Stimulated activated CD4-positive, alpha-beta T cell treated with anti-CD3 and anti-CD28 coated beads, Interleukin-4, amount 100 ng/mL, for 48 hours (primary cell): ENCODE measurements around the gene ABCF2.

Experiments used
- DNase-seq, 2 donors: peaks; one replicate each; pipeline ENCODE4 v3.0.0-alpha.2; 2020; ENCODE audit warnings: low read depth in 2 of 2

ABCF2 gene

GRCh38 chr7:151242159-151243044 lies 15.4 kb upstream of the ABCF2 start:
- DNase-seq, result no peak

GRCh38 chr7:151241755-151242096 lies 14.7 kb upstream of the ABCF2 start:
- no peak for DNase-seq

- DNase-seq, result no peak
Measured at GRCh38 chr7:151240942-151241754, 14.1 kb upstream of the ABCF2 start.

- DNase-seq, result no peak
Measured at GRCh38 chr7:151240536-151240935, 13.5 kb upstream of the ABCF2 start.

GRCh38 chr7:151239837-151240459 lies 12.9 kb upstream of the ABCF2 start:
- no peak for DNase-seq

- DNase-seq, result no peak
Measured at GRCh38 chr7:151238924-151239836, 12.2 kb upstream of the ABCF2 start.

- no peak for DNase-seq
Measured at GRCh38 chr7:151238190-151238810, 11.3 kb upstream of the ABCF2 start.

GRCh38 chr7:151237244-151238189 lies 10.5 kb upstream of the ABCF2 start:
- DNase-seq, result no peak

- DNase-seq, result no peak
Measured at GRCh38 chr7:151236406-151236805, 9.4 kb upstream of the ABCF2 start.

GRCh38 chr7:151235091-151235787 lies 8.2 kb upstream of the ABCF2 start:
- no peak for DNase-seq

- DNase-seq, result no peak
Measured at GRCh38 chr7:151233804-151234203, 6.8 kb upstream of the ABCF2 start.

GRCh38 chr7:151232917-151233701 lies 6.1 kb upstream of the ABCF2 start:
- DNase-seq, result peak; percentile 71 to 75

- peak; percentile 82 to 91 for DNase-seq
Measured at GRCh38 chr7:151232091-151232916, 5.3 kb upstream of the ABCF2 start, which contains the start of gene CHPF2. CHPF2 (plus strand) TSS chr7:151232483; CDS start chr7:151234012, 1,529 bp downstream.

- DNase-seq, result no peak
Measured at GRCh38 chr7:151231080-151231479, 4.1 kb upstream of the ABCF2 start.

- DNase-seq, result no peak
Measured at GRCh38 chr7:151229249-151229648, 2.2 kb upstream of the ABCF2 start.

- DNase-seq, result no peak
Measured at GRCh38 chr7:151228024-151228866, 1.2 kb upstream of the ABCF2 start.

GRCh38 chr7:151226560-151226874 lies 488 bp downstream of the ABCF2 start:
- no peak for DNase-seq
